Uterus (tissue), 4 donors: ENCODE measurements around the gene JARID2. TPM values are rescaled to one million over a fixed set of nuclear protein-coding genes. Genes with fewer than 3 reads are reported as not detected.

ENCODE experiments used
- DNase-seq, 2 donors: peaks; one replicate each; pipeline ENCODE4 v3.0.0-alpha.2; 2019 to 2020
- H3K27ac ChIP-seq, 2 donors: fragments of 200-600 bp; sonication (generic); 1 replicate in 1 of 2; 2 replicates in 1 of 2; pipeline ENCODE4 v1.5.1; 2016 to 2018
- H3K27me3 ChIP-seq, 2 donors: fragments of 200-600 bp; sonication (generic); one replicate each; pipeline ENCODE4 v1.5.1; 2018 to 2019; ENCODE audit warnings: control low read depth in 1 of 2
- H3K36me3 ChIP-seq, 2 donors: fragments of 200-600 bp; sonication (generic); one replicate each; pipeline ENCODE4 v1.5.1; 2019; ENCODE audit warnings: control low read depth in 1 of 2
- H3K4me1 ChIP-seq, 2 donors: fragments of 200-600 bp; sonication (generic); one replicate each; pipeline ENCODE4 v1.5.1; 2018 to 2019; ENCODE audit warnings: control low read depth in 1 of 2
- H3K4me3 ChIP-seq, 2 donors: fragments of 200-600 bp; sonication (generic); 1 replicate in 1 of 2; 2 replicates in 1 of 2; pipeline ENCODE4 v1.5.1; 2018 to 2019; ENCODE audit warnings: mild to moderate bottlenecking in 1 of 2
- H3K9me3 ChIP-seq, 2 donors: fragments of 200-600 bp; sonication (generic); one replicate each; pipeline ENCODE4 v1.5.1; 2019; ENCODE audit warnings: control low read depth in 1 of 2
- CTCF ChIP-seq, 4 experiments: fragments of 200-600 bp in 2 of 4; fragments of 450-650 bp in 2 of 4; sonication (generic) in 2 of 4; IDR thresholded peaks; one replicate each; pipeline ENCODE4 v1.5.1; 2016 to 2019; ENCODE audit warnings: antibody characterized with exemption in 4 of 4, mild to moderate bottlenecking in 2 of 4, moderate library complexity in 1 of 4
- POLR2A ChIP-seq, 2 donors: fragments of 450-650 bp; IDR thresholded peaks; one replicate each; pipeline ENCODE4 v1.6.1; 2016; ENCODE audit warnings: antibody characterized with exemption in 2 of 2, mild to moderate bottlenecking in 1 of 2, moderate library complexity in 1 of 2
- intact Hi-C: fragments of 100-400 bp; cut with DNase I; formaldehyde crosslinking; loops from one replicate; pipeline ENCODE4 v1.15.1; 2023; ENCODE audit warnings: low total_unique reads
- total RNA-seq, 4 donors: library from RNA; depleted of rRNA in 3 of 4; stranded (reverse); fragments of >200 nt in 3 of 4; gene quantifications; one replicate each; pipeline versions ENCODE4 v1.1.0 to v1.2.4, GENCODE V29; 2014 to 2023
- donor health status: DM: yes; HTN: yes; CAD: no.

The JARID2 gene
- total RNA-seq, 4 donors from 2014 or later: 2.6 to 15.8 (median 8.0) TPM

GRCh38 chr6:15265787-15266186 lies 19.9 kb downstream of the JARID2 start:
- peak overlapping the region in 1 of 2 donors; percentile 34 for H3K27ac ChIP-seq
- H3K4me1 ChIP-seq: peaks cover 0 to 6% of the 10 kb centered on the region in 2 donors
- DNase-seq: no peak
- TF ChIP-seq CTCF (IDR thresholded peaks at IDR 0.05) (no peak), POLR2A (IDR thresholded peaks at IDR 0.05) (no peak)
- no peaks in the 10 kb centered on the region for H3K27me3 ChIP-seq
- no peaks in the 10 kb centered on the region for H3K36me3 ChIP-seq
- intact Hi-C loops: no loop called here
- no peaks in the 10 kb centered on the region for H3K9me3 ChIP-seq
- no peak overlapping the region for H3K4me3 ChIP-seq

DNA sequence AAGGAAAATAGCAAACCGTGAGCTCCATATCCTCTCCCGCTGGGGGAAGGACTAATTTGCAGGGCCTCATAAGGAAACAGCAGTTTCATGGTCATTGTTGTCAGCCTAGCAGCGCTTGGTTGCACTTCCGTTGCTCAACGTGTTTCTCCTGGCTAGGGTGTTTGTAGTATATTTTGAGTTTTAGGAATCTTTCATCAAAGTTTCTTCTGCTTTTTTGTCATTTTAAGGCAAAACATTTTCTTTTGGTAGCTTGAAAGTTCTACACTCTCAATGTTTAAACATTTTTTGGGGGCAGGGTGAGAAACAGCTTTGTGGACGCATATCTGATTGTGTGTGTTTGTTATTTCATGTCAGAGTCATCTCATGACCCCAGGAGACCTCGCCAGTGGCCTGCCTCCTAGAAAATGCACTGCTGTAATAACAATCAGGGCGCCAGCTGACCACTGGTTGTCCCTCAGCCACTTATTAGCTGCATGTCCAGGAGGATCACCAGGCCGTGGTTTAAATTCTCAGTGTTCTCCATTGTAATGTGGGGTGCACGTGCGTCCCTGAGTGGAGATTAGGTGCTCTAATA lies 20.6 kb downstream of the JARID2 start:
- TF ChIP-seq CTCF (IDR thresholded peaks at IDR 0.05) (no peak), POLR2A (IDR thresholded peaks at IDR 0.05) (no peak)

DNA sequence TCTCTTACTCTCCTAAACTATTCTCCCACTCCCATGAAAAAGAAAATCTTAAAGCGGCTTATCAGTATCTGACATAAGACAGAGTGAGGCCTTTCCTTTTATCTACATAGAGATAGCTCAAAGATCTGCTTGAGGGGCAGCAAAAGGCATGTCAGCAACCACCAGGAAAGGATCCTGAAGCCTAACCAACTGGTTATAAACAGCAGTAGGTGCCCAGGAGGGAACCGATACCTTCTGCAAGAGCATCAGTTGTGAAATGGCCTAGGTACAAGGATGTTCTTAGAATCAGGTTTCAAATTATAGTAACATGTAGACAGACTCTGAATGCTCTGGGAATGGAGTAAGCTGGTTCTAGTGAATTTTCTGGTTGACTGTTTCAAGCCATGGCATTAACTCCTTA lies 21.4 kb downstream of the JARID2 start:
- H3K27me3 ChIP-seq: no peaks in the 10 kb centered on the region
- peaks cover 0 to 6% of the 10 kb centered on the region in 2 donors for H3K4me1 ChIP-seq
- intact Hi-C loops: no loop called here
- H3K36me3 ChIP-seq: no peaks in the 10 kb centered on the region
- H3K4me3 ChIP-seq: no peak overlapping the region
- DNase-seq: no peak
- TF ChIP-seq CTCF (IDR thresholded peaks at IDR 0.05) (no peak), POLR2A (IDR thresholded peaks at IDR 0.05) (no peak)
- no peaks in the 10 kb centered on the region for H3K9me3 ChIP-seq
- no peak overlapping the region for H3K27ac ChIP-seq

More for the DNA sequence above, 20.6 kb downstream of the JARID2 start:
- no peak for DNase-seq
- peak overlapping the region in 1 of 2 donors; percentile 34 for H3K27ac ChIP-seq
- H3K27me3 ChIP-seq: no peaks in the 10 kb centered on the region
- no peaks in the 10 kb centered on the region for H3K9me3 ChIP-seq
- H3K4me3 ChIP-seq: no peak overlapping the region
- H3K36me3 ChIP-seq: no peaks in the 10 kb centered on the region
- peaks cover 0 to 6% of the 10 kb centered on the region in 2 donors for H3K4me1 ChIP-seq
- intact Hi-C loops: no loop called here

DNA sequence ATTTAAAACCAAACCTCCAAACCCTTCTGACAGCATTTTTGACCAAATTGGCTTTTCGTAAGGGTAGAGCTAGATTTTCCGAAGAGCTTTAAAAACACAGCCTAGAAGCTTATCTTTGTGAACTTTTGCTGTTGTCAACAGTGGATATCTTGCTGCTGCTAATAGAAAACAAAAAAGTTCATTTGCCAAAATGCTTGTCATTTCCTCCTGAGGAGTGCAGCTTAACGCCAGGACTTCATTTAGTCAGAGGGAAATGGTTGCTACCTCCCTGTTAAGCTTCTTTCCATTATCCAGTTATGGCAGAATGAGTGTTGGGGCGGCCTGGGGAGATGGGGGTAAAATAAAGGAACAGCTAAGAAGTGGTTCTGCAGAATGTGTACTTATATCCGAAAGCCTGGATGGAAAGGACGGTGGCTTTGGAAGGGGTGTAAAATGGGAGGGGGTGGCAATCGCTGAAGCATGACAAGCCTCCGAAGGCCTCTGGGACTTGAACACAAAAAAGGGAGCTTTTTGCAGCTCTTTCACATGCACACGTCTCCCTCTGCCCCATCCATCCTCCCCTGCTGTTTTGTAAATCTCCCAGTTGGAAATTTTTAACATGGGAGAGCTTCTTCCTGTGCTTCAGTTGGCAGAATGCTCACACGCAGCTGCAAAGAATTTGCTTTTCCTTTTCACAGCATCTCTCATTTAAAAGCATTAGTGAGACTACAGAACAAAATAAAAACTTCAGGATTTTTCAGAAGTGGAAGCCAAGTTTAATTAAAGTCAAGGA lies 22.5 kb downstream of the JARID2 start:
- H3K27me3 ChIP-seq: no peaks in the 10 kb centered on the region
- DNase-seq: no peak
- no peaks in the 10 kb centered on the region for H3K9me3 ChIP-seq
- TF ChIP-seq CTCF (IDR thresholded peaks at IDR 0.05) (no peak), POLR2A (IDR thresholded peaks at IDR 0.05) (no peak)
- intact Hi-C loops: no loop called here
- peaks cover 0 to 6% of the 10 kb centered on the region in 2 donors for H3K4me1 ChIP-seq
- no peak overlapping the region for H3K4me3 ChIP-seq
- no peaks in the 10 kb centered on the region for H3K36me3 ChIP-seq
- peak overlapping the region; percentile 51 to 56 for H3K27ac ChIP-seq

DNA sequence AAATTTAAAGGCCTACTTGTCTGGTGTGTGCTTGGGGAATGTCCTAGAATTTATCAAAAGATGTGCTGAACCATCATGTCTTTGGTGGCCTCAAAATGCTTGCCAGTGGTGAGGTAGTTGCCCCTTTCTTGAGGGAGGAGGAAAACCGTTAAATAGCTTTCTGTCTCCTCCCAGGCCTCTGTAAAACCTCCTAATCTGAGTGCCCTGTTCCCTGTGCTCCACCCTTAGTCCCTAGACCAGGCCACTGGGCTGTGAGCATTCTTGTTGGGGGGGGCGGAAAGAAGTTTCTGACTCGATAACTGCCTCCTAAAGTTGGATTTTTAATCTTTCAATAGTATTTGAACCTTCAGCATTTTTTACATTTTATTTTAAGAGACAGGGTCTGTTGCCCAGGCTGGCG lies 23.1 kb downstream of the JARID2 start:
- Histone ChIP-seq H3K9me3 (no peaks in the 10 kb centered on the region), H3K27me3 (no peaks in the 10 kb centered on the region), H3K4me3 (no peak overlapping the region), H3K36me3 (no peaks in the 10 kb centered on the region), H3K27ac (peak overlapping the region; percentile 51 to 56), H3K4me1 (peaks cover 0 to 6% of the 10 kb centered on the region in 2 donors)
- intact Hi-C loops: no loop called here
- no peak for TF ChIP-seq POLR2A (IDR thresholded peaks at IDR 0.05)
- TF ChIP-seq CTCF (IDR thresholded peaks at IDR 0.05): no peak
- no peak for DNase-seq
